ENCODE measurements around the gene ACTR8. TPM values are rescaled to one million over a fixed set of nuclear protein-coding genes. Genes with fewer than 3 reads are reported as not detected.

The ACTR8 gene
- total RNA-seq, 2 experiments from 2014 or later, result 13.7 to 14.3 TPM

DNA sequence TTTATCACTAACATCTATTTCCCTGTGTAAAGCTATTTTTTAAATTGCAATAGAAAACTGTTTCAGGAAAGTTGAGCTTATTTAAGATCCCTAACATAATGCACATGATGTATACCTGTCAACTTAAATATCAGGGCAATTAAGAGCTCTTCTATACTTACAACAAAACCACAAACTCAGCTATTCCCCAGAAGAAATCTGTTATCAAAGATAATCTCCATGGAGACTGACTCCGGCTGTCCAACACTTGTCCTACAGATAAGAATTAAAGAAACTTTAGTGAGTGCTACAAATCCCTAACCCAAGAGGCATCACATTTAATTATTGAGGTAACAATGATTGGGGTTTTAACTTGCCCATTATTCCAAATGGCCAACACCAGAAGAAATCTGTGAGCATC, 6.3 kb upstream of the ACTR8 start:
- H3K36me3 ChIP-seq (ENCODE audit: insufficient read depth, low read length), result peaks cover 41% of the 10 kb centered on the region
- peak overlapping the region; percentile 59 for H3K4me3 Mint-ChIP-seq
- H3K4me1 Mint-ChIP-seq (ENCODE audit: low read depth), result peaks cover 60% of the 10 kb centered on the region
- H3K27ac Mint-ChIP-seq, result peak overlapping the region; percentile 66
- POLR2A ChIA-PET, result interaction anchor here (0.6 kb wide), 1 partner anchor 10 kb away, joined by 3 read pairs; no protein-coding TSS in a partner anchor
- H3K27ac ChIP-seq (ENCODE audit: low read depth in 1 of 2, low read length in 2 of 2), result no peak overlapping the region
- ATAC-seq (ENCODE audit: poor library complexity) (no peak), DNase-seq (no peak)
- H3K9me3 Mint-ChIP-seq, result no peaks in the 10 kb centered on the region
- intact Hi-C loops (cut with DNase I, micrococcal nuclease), result loop anchor here in 1 of 2 experiments (10.0 kb wide), 1 partner anchor 763 kb away; no protein-coding TSS in a partner anchor
- peaks cover 21% of the 10 kb centered on the region for H3K4me1 ChIP-seq (ENCODE audit: insufficient read depth, low read length)
- TF ChIP-seq, protein P1, sequence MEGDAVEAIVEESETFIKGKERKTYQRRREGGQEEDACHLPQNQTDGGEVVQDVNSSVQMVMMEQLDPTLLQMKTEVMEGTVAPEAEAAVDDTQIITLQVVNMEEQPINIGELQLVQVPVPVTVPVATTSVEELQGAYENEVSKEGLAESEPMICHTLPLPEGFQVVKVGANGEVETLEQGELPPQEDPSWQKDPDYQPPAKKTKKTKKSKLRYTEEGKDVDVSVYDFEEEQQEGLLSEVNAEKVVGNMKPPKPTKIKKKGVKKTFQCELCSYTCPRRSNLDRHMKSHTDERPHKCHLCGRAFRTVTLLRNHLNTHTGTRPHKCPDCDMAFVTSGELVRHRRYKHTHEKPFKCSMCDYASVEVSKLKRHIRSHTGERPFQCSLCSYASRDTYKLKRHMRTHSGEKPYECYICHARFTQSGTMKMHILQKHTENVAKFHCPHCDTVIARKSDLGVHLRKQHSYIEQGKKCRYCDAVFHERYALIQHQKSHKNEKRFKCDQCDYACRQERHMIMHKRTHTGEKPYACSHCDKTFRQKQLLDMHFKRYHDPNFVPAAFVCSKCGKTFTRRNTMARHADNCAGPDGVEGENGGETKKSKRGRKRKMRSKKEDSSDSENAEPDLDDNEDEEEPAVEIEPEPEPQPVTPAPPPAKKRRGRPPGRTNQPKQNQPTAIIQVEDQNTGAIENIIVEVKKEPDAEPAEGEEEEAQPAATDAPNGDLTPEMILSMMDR (IDR thresholded peaks at IDR 0.05), result no peak
- H3K27me3 Mint-ChIP-seq, result no peaks in the 10 kb centered on the region
- H3K27me3 ChIP-seq (ENCODE audit: control insufficient read depth in 1 of 2, insufficient read depth in 2 of 2, low read length in 2 of 2), result no peaks in the 10 kb centered on the region
- no peak overlapping the region for H3K4me3 ChIP-seq (ENCODE audit: low read length)
- H3K9me3 ChIP-seq (ENCODE audit: control insufficient read depth in 1 of 2, insufficient read depth in 1 of 2, low read length in 2 of 2), result no peaks in the 10 kb centered on the region
- H3K36me3 Mint-ChIP-seq (ENCODE audit: low read depth), result peaks cover 64% of the 10 kb centered on the region
- CTCF ChIA-PET, result no interaction called here

DNA sequence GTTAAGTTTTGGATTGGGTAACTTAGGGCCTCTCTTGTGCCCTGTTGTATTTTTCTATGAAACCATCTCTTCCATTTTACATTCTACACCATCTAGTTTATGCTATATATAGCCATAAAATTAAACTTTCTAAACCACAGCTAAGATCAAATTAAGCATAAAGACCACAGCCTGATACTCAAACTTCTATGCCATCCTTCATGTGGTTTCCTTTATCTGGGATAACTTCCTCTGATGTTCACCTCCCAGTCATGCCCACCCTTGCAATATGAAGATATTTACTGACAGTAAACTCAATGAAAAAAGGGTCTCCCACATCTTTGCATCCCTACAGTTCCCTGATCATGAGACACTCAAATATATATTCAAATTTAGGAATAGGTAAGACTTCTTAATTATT, 5.5 kb upstream of the ACTR8 start:
- no peaks in the 10 kb centered on the region for H3K27me3 ChIP-seq (ENCODE audit: control insufficient read depth in 1 of 2, insufficient read depth in 2 of 2, low read length in 2 of 2)
- peaks cover 22% of the 10 kb centered on the region for H3K4me1 ChIP-seq (ENCODE audit: insufficient read depth, low read length)
- ChIA-PET CTCF (no interaction called here), POLR2A (no interaction called here)
- H3K4me3 ChIP-seq (ENCODE audit: low read length), result no peak overlapping the region
- H3K4me1 Mint-ChIP-seq (ENCODE audit: low read depth), result peaks cover 60% of the 10 kb centered on the region
- TF ChIP-seq, protein P1 (IDR thresholded peaks at IDR 0.05), result no peak
- intact Hi-C loops (cut with DNase I, micrococcal nuclease), result loop anchor here in 1 of 2 experiments (10.0 kb wide), 1 partner anchor 763 kb away; no protein-coding TSS in a partner anchor
- H3K9me3 Mint-ChIP-seq, result no peaks in the 10 kb centered on the region
- H3K27me3 Mint-ChIP-seq, result no peaks in the 10 kb centered on the region
- no peak for DNase-seq
- ATAC-seq (ENCODE audit: poor library complexity), result no peak
- no peaks in the 10 kb centered on the region for H3K9me3 ChIP-seq (ENCODE audit: control insufficient read depth in 1 of 2, insufficient read depth in 1 of 2, low read length in 2 of 2)
- peaks cover 41% of the 10 kb centered on the region for H3K36me3 ChIP-seq (ENCODE audit: insufficient read depth, low read length)
- H3K27ac Mint-ChIP-seq, result peak overlapping the region; percentile 37
- no peak overlapping the region for H3K27ac ChIP-seq (ENCODE audit: low read depth in 1 of 2, low read length in 2 of 2)
- H3K4me3 Mint-ChIP-seq, result peak overlapping the region; percentile 14
- H3K36me3 Mint-ChIP-seq (ENCODE audit: low read depth), result peaks cover 71% of the 10 kb centered on the region

DNA sequence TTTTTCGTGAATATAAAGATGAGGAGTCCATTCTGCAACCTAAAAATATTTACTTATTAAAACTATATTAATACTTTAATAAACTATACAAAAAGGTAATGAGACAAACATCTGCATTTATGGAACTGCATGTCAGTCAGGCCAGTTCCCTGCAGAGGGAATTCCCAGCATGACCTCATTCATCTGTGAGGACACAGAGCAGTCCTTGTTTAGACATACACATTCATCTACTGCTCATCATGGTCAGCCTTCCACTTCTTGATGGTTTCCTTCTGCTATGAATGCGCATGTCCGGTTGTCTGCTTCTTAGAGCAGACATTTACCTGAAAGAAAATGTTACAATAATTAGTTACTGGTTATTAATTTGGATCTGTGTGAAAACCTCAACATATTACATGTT, 3.3 kb upstream of the ACTR8 start:
- Mint-ChIP-seq H3K4me3 (no peak overlapping the region), H3K27ac (no peak overlapping the region)

More for the DNA sequence above, 3.3 kb upstream of the ACTR8 start:
- H3K4me3 ChIP-seq (ENCODE audit: low read length), result no peak overlapping the region
- Mint-ChIP-seq H3K9me3 (no peaks in the 10 kb centered on the region), H3K36me3 (ENCODE audit: low read depth) (peaks cover 69% of the 10 kb centered on the region), H3K4me1 (ENCODE audit: low read depth) (peaks cover 63% of the 10 kb centered on the region), H3K27me3 (no peaks in the 10 kb centered on the region)
- TF ChIP-seq, protein P1 (IDR thresholded peaks at IDR 0.05), result no peak
- POLR2A ChIA-PET, result no interaction called here
- CTCF ChIA-PET, result no interaction called here
- ATAC-seq (ENCODE audit: poor library complexity) (no peak), DNase-seq (peak in 1 of 14 experiments; percentile 35)
- H3K9me3 ChIP-seq (ENCODE audit: control insufficient read depth in 1 of 2, insufficient read depth in 1 of 2, low read length in 2 of 2), result no peaks in the 10 kb centered on the region
- H3K27ac ChIP-seq (ENCODE audit: low read depth in 1 of 2, low read length in 2 of 2), result no peak overlapping the region
- H3K27me3 ChIP-seq (ENCODE audit: control insufficient read depth in 1 of 2, insufficient read depth in 2 of 2, low read length in 2 of 2), result no peaks in the 10 kb centered on the region
- intact Hi-C loops (cut with DNase I, micrococcal nuclease), result loop anchor here in 1 of 2 experiments (10.0 kb wide), 1 partner anchor 760 kb away; no protein-coding TSS in a partner anchor
- peaks cover 24% of the 10 kb centered on the region for H3K4me1 ChIP-seq (ENCODE audit: insufficient read depth, low read length)
- peaks cover 41% of the 10 kb centered on the region for H3K36me3 ChIP-seq (ENCODE audit: insufficient read depth, low read length)

Measured in CD4-positive, alpha-beta T cell (primary cell).